Esophagus muscularis mucosa (tissue), 4 donors: ENCODE data around the gene RTL10. TPM values are rescaled to one million over a fixed set of nuclear protein-coding genes. Genes with fewer than 3 reads are reported as not detected.

Experiments
- DNase-seq: peaks from one replicate; pipeline ENCODE4 v3.0.0-alpha.2; 2017; ENCODE audit errors: extremely low spot score
- H3K27ac ChIP-seq, 4 donors: fragments of 200-600 bp; sonication (generic); replicated peaks in 1 of 4; 1 replicate in 3 of 4; 2 replicates in 1 of 4; pipeline ENCODE4 v1.5.1; 2016 to 2019; ENCODE audit warnings: mild to moderate bottlenecking in 1 of 4
- H3K27me3 ChIP-seq, 4 donors: fragments of 200-600 bp; sonication (generic); one replicate each; pipeline versions ENCODE4 v1.5.1 to v1.6.0; 2016 to 2019
- H3K36me3 ChIP-seq, 4 donors: fragments of 200-600 bp; sonication (generic); one replicate each; pipeline ENCODE4 v1.5.1; 2016 to 2019
- H3K4me1 ChIP-seq, 4 donors: fragments of 200-600 bp; sonication (generic); one replicate each; pipeline ENCODE4 v1.5.1; 2016 to 2019
- H3K4me3 ChIP-seq, 4 donors: fragments of 200-600 bp; sonication (generic); 1 replicate in 2 of 4; 2 replicates in 2 of 4; pipeline ENCODE4 v1.5.1; 2016 to 2019; ENCODE audit warnings: mild to moderate bottlenecking in 4 of 4, moderate library complexity in 1 of 4
- H3K9me3 ChIP-seq, 4 donors: fragments of 200-600 bp; sonication (generic); 1 replicate in 3 of 4; 2 replicates in 1 of 4; pipeline ENCODE4 v1.5.1; 2016 to 2019
- EP300 ChIP-seq: sonication (generic); formaldehyde crosslinking; IDR thresholded peaks from one replicate; pipeline ENCODE4 v1.6.1; 2017; ENCODE audit warnings: antibody characterized with exemption
- POLR2A ChIP-seq: fragments of 450-650 bp; IDR thresholded peaks from one replicate; pipeline ENCODE4 v1.6.1; 2017; ENCODE audit warnings: antibody characterized with exemption, moderate library complexity, mild to moderate bottlenecking, low read depth
- POLR2AphosphoS5 ChIP-seq, 2 donors: sonication (generic); formaldehyde crosslinking; IDR thresholded peaks; one replicate each; pipeline ENCODE4 v1.6.1; 2017; ENCODE audit warnings: antibody characterized with exemption in 2 of 2
- WGBS: methylation state at CpG from one replicate; pipeline ENCODE4 v1.1.5; 2018; 5-methylcytosine and 5-hydroxymethylcytosine counted together
- intact Hi-C: fragments of 100-400 bp; cut with DNase I; formaldehyde crosslinking; loops from one replicate; pipeline ENCODE4 v1.15.1; 2023
- total RNA-seq, 4 donors: library from RNA; depleted of rRNA; stranded (reverse); fragments of >200 nt; gene quantifications; one replicate each; pipeline versions ENCODE4 v1.1.0 to v1.2.1, GENCODE V29; 2016
- TF ChIP-seq, protein P1 (sequence below), 3 experiments: fragments of 200-600 bp in 2 of 3; fragments of 450-650 bp in 1 of 3; sonication (generic) in 2 of 3; IDR thresholded peaks; one replicate each; pipeline ENCODE4 v1.5.1; 2017 to 2019; ENCODE audit warnings: antibody characterized with exemption in 3 of 3, mild to moderate bottlenecking in 2 of 3, moderate library complexity in 1 of 3

RTL10 gene
- total RNA-seq, 4 donors from 2014 or later, result 5.6 to 14.8 (median 11.1) TPM

DNA sequence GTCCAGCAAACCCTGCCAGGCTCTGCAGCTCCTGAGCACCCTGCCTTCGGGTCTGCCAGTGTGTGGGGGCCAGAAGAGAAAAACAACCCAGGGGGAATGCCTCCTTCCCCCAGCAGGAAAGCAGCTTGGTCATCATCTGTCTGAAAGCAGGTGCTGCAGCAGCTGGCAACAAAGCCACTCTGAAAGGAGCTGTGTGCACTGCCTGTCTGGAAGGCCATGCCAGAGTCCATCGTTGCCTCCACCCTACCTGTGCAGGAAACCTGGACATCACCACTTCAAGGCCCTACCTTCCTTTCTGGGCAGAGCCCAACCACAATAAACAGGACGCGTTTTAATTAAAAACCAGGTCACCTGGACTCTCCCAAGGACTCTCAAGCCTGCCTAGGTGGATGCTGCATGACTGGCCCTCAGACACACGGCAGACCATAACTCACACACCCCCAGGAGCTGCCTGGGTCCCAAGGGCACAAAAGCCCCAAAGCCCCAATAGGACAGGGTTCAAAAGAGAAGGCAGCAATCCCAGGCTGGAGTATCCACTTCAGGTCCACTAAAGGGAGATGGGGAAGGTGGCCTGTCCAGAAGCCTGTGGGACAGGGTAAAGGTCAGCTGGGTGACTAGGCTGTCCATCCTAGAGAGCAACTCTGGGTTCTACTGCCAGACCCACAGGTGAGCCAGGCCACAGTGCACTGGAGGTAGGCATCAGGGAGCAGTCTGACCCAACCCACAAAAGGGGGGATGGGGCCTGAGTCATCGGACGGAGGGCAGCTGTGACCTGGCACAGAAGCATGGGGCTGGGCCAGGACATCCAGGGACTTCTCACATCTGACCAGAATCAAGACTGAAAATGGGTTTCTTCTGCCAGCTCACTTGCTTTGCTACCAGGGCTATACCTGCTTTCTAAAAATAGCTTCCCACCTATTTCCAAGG is 6.1 kb downstream of the RTL10 start:
- 83% methylated on average over 7 of the region's 7 CpGs for WGBS
- TF ChIP-seq EP300, result no peak
- TF ChIP-seq, protein P1, sequence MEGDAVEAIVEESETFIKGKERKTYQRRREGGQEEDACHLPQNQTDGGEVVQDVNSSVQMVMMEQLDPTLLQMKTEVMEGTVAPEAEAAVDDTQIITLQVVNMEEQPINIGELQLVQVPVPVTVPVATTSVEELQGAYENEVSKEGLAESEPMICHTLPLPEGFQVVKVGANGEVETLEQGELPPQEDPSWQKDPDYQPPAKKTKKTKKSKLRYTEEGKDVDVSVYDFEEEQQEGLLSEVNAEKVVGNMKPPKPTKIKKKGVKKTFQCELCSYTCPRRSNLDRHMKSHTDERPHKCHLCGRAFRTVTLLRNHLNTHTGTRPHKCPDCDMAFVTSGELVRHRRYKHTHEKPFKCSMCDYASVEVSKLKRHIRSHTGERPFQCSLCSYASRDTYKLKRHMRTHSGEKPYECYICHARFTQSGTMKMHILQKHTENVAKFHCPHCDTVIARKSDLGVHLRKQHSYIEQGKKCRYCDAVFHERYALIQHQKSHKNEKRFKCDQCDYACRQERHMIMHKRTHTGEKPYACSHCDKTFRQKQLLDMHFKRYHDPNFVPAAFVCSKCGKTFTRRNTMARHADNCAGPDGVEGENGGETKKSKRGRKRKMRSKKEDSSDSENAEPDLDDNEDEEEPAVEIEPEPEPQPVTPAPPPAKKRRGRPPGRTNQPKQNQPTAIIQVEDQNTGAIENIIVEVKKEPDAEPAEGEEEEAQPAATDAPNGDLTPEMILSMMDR (IDR thresholded peaks at IDR 0.05), result no peak
- no peak for TF ChIP-seq POLR2AphosphoS5 (IDR thresholded peaks at IDR 0.05)
- TF ChIP-seq POLR2A, result no peak
- Histone ChIP-seq H3K27ac (no peak overlapping the region), H3K4me3 (no peak overlapping the region), H3K27me3 (no peaks in the 10 kb centered on the region), H3K4me1 (peaks cover 27 to 50% (median 35%) of the 10 kb centered on the region in 4 donors), H3K36me3 (peaks cover 8 to 35% (median 33%) of the 10 kb centered on the region in 4 donors), H3K9me3 (peaks cover 0 to 3% (median 0%) of the 10 kb centered on the region in 4 donors)
- intact Hi-C loops, result loop anchor here (10.0 kb wide), 1 partner anchor 84 kb away; the partner anchor contains the start of gene TBX1
- DNase-seq, result peak; percentile 78

DNA sequence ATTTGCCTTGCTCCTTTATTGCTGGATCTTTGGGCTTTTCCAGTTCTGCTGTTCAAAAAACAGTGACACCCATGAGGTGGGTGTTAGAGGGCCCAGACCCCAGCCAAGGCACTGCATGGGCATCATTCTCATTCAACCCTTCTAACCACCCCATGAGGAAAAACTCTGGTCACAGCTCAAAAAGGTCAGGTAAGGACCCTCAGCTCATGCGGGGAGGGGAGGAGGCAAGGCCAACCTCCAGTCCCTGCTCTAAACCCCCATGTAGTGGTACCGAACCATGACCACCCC is 7.4 kb downstream of the RTL10 start:
- H3K9me3 ChIP-seq, result peaks cover 0 to 3% (median 0%) of the 10 kb centered on the region in 4 donors
- intact Hi-C loops, result loop anchor here (10.0 kb wide), 1 partner anchor 82 kb away; the partner anchor contains the start of gene TBX1
- H3K4me1 ChIP-seq, result peaks cover 24 to 45% (median 29%) of the 10 kb centered on the region in 4 donors
- H3K27ac ChIP-seq, result no peak overlapping the region
- H3K27me3 ChIP-seq, result no peaks in the 10 kb centered on the region
- no peak overlapping the region for H3K4me3 ChIP-seq
- 94% methylated on average over 2 of the region's 2 CpGs for WGBS
- DNase-seq, result no peak
- TF ChIP-seq EP300 (no peak), POLR2AphosphoS5 (IDR thresholded peaks at IDR 0.05) (no peak), POLR2A (no peak)
- TF ChIP-seq, protein P1 (IDR thresholded peaks at IDR 0.05), result no peak
- H3K36me3 ChIP-seq, result peaks cover 8 to 32% (median 29%) of the 10 kb centered on the region in 4 donors

DNA sequence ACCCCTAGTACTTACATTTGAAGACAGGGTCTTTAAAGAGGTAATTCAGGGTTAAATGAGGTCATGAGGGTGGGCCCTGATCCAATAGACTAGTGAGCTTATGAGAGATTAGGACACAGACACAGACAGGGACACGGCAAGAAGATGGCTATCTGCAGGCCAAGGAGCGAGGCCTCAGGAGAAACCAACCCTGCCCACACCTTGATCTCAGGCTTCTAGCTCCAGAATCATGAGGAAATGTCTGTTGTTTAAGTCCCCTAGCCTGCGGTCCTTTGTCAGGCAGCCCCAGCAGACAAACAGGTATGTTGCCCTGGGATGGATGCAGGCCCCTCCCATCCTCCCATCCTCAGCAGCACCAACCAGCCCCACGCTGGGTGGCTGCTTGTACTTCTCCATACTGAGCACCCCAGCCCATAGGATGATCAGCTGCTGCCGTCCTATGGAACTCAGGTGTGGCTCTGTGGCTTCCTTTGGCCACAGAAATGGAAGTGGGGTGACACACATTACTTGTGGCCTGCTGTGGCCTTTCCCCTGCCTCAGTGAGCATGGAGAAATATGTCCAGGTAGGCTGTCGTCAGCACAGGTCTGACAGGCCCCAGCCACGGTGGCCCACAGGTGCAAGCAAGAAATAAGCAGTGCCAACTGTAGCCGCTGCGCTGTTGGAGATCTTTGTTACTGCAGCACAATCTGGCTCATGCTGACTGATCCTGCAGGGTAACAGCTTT is 7.9 kb downstream of the RTL10 start:
- Histone ChIP-seq H3K36me3 (peaks cover 8 to 27% (median 24%) of the 10 kb centered on the region in 4 donors), H3K27ac (no peak overlapping the region), H3K4me3 (no peak overlapping the region), H3K27me3 (no peaks in the 10 kb centered on the region), H3K4me1 (peaks cover 22 to 42% (median 26%) of the 10 kb centered on the region in 4 donors), H3K9me3 (peaks cover 0 to 3% (median 0%) of the 10 kb centered on the region in 4 donors)
- 96% methylated on average over 7 of the region's 9 CpGs for WGBS
- intact Hi-C loops, result loop anchor here (10.0 kb wide), 1 partner anchor 82 kb away; the partner anchor contains the start of gene TBX1
- DNase-seq, result no peak
- no peak for TF ChIP-seq EP300
- TF ChIP-seq, protein P1 (IDR thresholded peaks at IDR 0.05), result no peak
- TF ChIP-seq POLR2A, result no peak
- TF ChIP-seq POLR2AphosphoS5 (IDR thresholded peaks at IDR 0.05), result no peak

DNA sequence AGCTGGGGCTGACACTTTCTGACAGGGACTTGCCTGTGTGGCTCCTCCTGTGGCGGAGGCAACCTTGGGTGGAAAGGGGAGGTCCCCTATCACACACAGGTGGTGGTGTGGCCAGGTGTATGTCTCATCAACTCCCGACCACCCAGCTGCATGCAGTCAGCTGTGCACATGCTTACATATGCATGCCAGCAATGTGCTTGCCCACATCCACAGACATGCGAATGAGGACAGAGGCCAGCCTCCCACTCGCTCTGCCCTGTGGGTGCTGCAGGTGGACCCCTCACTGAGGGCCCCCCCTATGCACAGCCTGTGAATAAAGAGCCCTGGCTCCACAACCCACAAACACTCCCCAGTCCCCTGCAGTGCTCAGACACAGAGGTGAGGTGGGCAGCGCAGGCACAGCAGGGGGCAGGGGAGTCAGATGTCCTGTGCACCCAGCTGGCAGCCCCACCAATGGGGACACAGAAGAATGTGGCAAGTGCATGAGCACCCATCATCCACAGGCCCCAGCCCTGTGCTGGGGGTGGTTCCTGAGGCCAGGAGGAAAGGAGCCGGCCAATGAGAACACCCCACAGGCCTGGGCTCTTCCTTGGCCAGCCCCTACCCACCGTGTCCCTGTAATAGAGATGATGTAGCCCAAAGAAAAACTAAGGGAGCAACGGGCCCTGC is 9.5 kb downstream of the RTL10 start:
- intact Hi-C loops, result loop anchor here (10.0 kb wide), 1 partner anchor 80 kb away; the partner anchor contains the start of gene TBX1
- Histone ChIP-seq H3K36me3 (peaks cover 0 to 11% (median 8%) of the 10 kb centered on the region in 4 donors), H3K4me3 (no peak overlapping the region), H3K9me3 (peaks cover 0 to 3% (median 0%) of the 10 kb centered on the region in 4 donors), H3K27me3 (no peaks in the 10 kb centered on the region), H3K4me1 (peaks cover 22 to 35% (median 26%) of the 10 kb centered on the region in 4 donors), H3K27ac (peak overlapping the region in 2 of 4 donors; percentile 44 to 65)
- DNase-seq, result no peak
- no peak for TF ChIP-seq EP300
- TF ChIP-seq POLR2A, result no peak
- TF ChIP-seq, protein P1 (IDR thresholded peaks at IDR 0.05), result no peak
- no peak for TF ChIP-seq POLR2AphosphoS5 (IDR thresholded peaks at IDR 0.05)
- whole genome bisulfite sequencing, result 79% methylated on average over 6 of the region's 8 CpGs
